ENCODE measurements around the gene MRPL20.

DNA sequence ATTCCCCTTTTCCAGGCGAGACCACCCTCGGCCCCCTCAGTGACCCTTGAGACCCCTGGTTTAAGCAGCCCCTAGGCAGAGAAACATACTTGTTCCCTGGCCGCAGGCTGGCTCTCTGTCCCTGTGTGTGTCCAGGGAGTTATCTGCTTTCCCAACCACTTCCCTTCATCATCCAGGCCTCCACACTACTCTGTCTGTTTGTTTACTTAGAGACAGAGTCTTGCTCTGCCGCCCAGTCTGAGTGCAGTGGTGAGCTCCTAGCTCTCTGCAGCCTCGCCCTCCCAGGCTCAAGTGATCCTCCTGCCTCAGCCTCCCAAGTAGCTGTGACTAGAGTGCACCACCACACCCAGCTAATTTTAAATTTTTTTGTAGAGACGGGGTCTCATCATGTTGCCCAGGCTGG is 22.6 kb upstream of the MRPL20 start:
- TF ChIP-seq ZZZ3 (IDR thresholded peaks at IDR 0.05) (no peak), KDM5B (IDR thresholded peaks at IDR 0.05; ENCODE audit: insufficient replicate concordance, low read depth, low read length) (no peak), NFATC3 (IDR thresholded peaks at IDR 0.05) (no peak), XRCC4 (IDR thresholded peaks at IDR 0.05; ENCODE audit: extremely low read depth, insufficient read depth, insufficient read length) (no peak), SP2 (IDR thresholded peaks at IDR 0.05; ENCODE audit: extremely low read depth, low read depth, low read length, poor library complexity, severe bottlenecking) (no peak), HOXB6 (CRISPR knock-in tag; IDR thresholded peaks at IDR 0.05; ENCODE audit: borderline replicate concordance) (no peak), MIER1 (IDR thresholded peaks at IDR 0.05; ENCODE audit: low read depth) (no peak), SP1 (CRISPR knock-in tag; IDR thresholded peaks at IDR 0.05) (no peak), EZH2 (IDR thresholded peaks at IDR 0.05; ENCODE audit: borderline replicate concordance, low read depth, low read length) (no peak), HCFC1 (IDR thresholded peaks at IDR 0.05; ENCODE audit: low read depth, low read length) (no peak)
- TF ChIP-seq, protein P1, sequence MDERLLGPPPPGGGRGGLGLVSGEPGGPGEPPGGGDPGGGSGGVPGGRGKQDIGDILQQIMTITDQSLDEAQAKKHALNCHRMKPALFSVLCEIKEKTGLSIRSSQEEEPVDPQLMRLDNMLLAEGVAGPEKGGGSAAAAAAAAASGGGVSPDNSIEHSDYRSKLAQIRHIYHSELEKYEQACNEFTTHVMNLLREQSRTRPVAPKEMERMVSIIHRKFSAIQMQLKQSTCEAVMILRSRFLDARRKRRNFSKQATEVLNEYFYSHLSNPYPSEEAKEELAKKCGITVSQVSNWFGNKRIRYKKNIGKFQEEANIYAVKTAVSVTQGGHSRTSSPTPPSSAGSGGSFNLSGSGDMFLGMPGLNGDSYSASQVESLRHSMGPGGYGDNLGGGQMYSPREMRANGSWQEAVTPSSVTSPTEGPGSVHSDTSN (CRISPR knock-in tag; IDR thresholded peaks at IDR 0.05; ENCODE audit: low read depth), result no peak
- TF ChIP-seq, protein P1 (tag; conservative IDR thresholded peaks at IDR 0.05; ENCODE audit: low read depth), result no peak
- TF ChIP-seq, protein P2, sequence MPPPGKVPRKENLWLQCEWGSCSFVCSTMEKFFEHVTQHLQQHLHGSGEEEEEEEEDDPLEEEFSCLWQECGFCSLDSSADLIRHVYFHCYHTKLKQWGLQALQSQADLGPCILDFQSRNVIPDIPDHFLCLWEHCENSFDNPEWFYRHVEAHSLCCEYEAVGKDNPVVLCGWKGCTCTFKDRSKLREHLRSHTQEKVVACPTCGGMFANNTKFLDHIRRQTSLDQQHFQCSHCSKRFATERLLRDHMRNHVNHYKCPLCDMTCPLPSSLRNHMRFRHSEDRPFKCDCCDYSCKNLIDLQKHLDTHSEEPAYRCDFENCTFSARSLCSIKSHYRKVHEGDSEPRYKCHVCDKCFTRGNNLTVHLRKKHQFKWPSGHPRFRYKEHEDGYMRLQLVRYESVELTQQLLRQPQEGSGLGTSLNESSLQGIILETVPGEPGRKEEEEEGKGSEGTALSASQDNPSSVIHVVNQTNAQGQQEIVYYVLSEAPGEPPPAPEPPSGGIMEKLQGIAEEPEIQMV (tag; conservative IDR thresholded peaks at IDR 0.05; ENCODE audit: low read depth), result no peak
- TF ChIP-seq, protein P3, sequence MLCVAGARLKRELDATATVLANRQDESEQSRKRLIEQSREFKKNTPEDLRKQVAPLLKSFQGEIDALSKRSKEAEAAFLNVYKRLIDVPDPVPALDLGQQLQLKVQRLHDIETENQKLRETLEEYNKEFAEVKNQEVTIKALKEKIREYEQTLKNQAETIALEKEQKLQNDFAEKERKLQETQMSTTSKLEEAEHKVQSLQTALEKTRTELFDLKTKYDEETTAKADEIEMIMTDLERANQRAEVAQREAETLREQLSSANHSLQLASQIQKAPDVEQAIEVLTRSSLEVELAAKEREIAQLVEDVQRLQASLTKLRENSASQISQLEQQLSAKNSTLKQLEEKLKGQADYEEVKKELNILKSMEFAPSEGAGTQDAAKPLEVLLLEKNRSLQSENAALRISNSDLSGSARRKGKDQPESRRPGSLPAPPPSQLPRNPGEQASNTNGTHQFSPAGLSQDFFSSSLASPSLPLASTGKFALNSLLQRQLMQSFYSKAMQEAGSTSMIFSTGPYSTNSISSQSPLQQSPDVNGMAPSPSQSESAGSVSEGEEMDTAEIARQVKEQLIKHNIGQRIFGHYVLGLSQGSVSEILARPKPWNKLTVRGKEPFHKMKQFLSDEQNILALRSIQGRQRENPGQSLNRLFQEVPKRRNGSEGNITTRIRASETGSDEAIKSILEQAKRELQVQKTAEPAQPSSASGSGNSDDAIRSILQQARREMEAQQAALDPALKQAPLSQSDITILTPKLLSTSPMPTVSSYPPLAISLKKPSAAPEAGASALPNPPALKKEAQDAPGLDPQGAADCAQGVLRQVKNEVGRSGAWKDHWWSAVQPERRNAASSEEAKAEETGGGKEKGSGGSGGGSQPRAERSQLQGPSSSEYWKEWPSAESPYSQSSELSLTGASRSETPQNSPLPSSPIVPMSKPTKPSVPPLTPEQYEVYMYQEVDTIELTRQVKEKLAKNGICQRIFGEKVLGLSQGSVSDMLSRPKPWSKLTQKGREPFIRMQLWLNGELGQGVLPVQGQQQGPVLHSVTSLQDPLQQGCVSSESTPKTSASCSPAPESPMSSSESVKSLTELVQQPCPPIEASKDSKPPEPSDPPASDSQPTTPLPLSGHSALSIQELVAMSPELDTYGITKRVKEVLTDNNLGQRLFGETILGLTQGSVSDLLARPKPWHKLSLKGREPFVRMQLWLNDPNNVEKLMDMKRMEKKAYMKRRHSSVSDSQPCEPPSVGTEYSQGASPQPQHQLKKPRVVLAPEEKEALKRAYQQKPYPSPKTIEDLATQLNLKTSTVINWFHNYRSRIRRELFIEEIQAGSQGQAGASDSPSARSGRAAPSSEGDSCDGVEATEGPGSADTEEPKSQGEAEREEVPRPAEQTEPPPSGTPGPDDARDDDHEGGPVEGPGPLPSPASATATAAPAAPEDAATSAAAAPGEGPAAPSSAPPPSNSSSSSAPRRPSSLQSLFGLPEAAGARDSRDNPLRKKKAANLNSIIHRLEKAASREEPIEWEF (CRISPR knock-in tag; IDR thresholded peaks at IDR 0.05), result no peak
